Osteoblast (primary cell): Measurements from ENCODE around the gene THRA. TPM values are rescaled to one million over a fixed set of nuclear protein-coding genes. Genes with fewer than 3 reads are reported as not detected.

ENCODE experiments used
- DNase-seq: peaks from one replicate; pipeline ENCODE4 v3.0.0; 2011; ENCODE audit warnings: low spot score, mixed read lengths; ENCODE audit not compliant: insufficient read length; ENCODE audit errors: missing footprints
- H2AFZ ChIP-seq: 2 replicates; pipeline ENCODE4 v1.6.0; 2011; ENCODE audit warnings: mild to moderate bottlenecking, low read length
- H3K27ac ChIP-seq: 2 replicates; pipeline ENCODE4 v1.5.1; 2011; ENCODE audit warnings: mild to moderate bottlenecking, low read depth, low read length, moderate library complexity
- H3K27me3 ChIP-seq: 2 replicates; pipeline ENCODE4 v1.6.0; 2012; ENCODE audit warnings: mild to moderate bottlenecking, control low read depth, inconsistent platforms, low read length, moderate library complexity; ENCODE audit not compliant: insufficient read depth
- H3K36me3 ChIP-seq: 2 replicates; pipeline ENCODE4 v1.5.1; 2011; ENCODE audit warnings: mild to moderate bottlenecking, low read length, control low read depth, moderate library complexity; ENCODE audit not compliant: insufficient read depth
- H3K4me1 ChIP-seq: 2 replicates; pipeline ENCODE4 v1.5.1; 2011; ENCODE audit warnings: mild to moderate bottlenecking, low read length, control low read depth, moderate library complexity; ENCODE audit not compliant: insufficient read depth
- H3K4me2 ChIP-seq: 2 replicates; pipeline ENCODE4 v1.6.0; 2011; ENCODE audit warnings: mild to moderate bottlenecking, low read length; ENCODE audit not compliant: insufficient read depth
- H3K4me3 ChIP-seq: fragments of 200-600 bp; sonication (generic); 3 replicates; pipeline ENCODE4 v1.5.1; 2012; ENCODE audit warnings: mild to moderate bottlenecking, low read length, inconsistent platforms; ENCODE audit not compliant: insufficient read depth
- H3K79me2 ChIP-seq: 2 replicates; pipeline ENCODE4 v1.6.0; 2012; ENCODE audit warnings: mild to moderate bottlenecking, low read length, control low read depth, inconsistent platforms; ENCODE audit not compliant: insufficient read depth
- H3K9me3 ChIP-seq: 2 replicates; pipeline ENCODE4 v1.5.1; 2011; ENCODE audit warnings: low read depth, low read length, control low read depth
- H4K20me1 ChIP-seq: 2 replicates; pipeline ENCODE4 v1.6.0; 2012; ENCODE audit warnings: mild to moderate bottlenecking, low read length, control low read depth; ENCODE audit not compliant: insufficient read depth
- CTCF ChIP-seq: IDR thresholded peaks from 2 replicates; pipeline ENCODE4 v1.5.1; 2011; ENCODE audit warnings: mild to moderate bottlenecking, low read depth, low read length, moderate library complexity; ENCODE audit errors: extremely low read depth
- total RNA-seq: library from RNA; depleted of rRNA; stranded (reverse); fragments of >200 nt; gene quantifications from 2 replicates; pipeline ENCODE4 v1.2.3, GENCODE V29; 2012

Gene THRA
- total RNA-seq, 1 donor = 33.3 TPM

DNA sequence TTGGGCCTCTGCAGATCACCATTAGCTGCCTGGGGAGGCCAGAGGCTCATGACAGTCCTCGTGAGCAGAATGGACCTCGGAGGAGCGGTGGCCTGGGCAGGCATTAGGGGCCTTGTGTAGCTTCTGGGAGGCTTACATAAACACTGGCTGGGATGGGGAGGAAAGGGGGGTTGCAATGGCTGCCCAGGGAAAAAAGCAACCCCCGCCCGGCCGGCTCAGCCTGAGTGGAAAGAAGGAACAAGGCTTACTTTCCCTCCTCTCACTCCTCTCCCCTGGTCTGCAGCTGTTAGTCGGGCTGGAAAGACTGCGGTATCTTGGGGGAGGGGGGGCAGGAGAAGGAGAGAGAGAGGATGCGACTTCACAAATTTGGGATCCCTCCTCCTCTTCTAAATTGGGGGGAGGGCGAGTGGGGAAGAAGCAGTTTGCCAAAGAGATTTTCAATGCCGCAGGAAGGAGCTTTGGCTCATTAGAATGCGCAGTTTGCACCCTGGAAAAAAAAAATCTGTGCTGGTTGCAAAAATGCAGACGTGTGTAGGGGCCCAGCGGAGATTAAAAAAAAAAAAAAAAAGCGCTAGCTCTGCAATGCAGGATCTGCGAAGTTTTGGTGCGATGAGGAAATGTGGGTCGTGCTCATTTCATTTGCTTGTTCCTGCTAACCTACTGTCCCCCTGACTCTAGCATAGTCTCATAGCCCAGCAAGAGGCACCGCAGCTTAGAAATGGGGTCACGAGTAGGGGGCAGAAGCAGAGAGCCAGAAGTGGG lies 44.2 kb downstream of the THRA start:
- Histone ChIP-seq H3K27ac (no peak overlapping the region), H3K27me3 (no peaks in the 10 kb centered on the region), H3K4me2 (no peak overlapping the region), H3K9me3 (no peaks in the 10 kb centered on the region), H3K4me1 (peaks cover 40% of the 10 kb centered on the region), H3K79me2 (no peaks in the 10 kb centered on the region), H4K20me1 (no peaks in the 10 kb centered on the region), H3K36me3 (no peaks in the 10 kb centered on the region), H3K4me3 (no peak overlapping the region), H2AFZ (peak overlapping the region; percentile 75)
- DNase-seq = peak; percentile 51
- TF ChIP-seq CTCF = no peak

- no peaks in the 10 kb centered on the region for H3K79me2 ChIP-seq
- no peak for TF ChIP-seq CTCF
- H2AFZ ChIP-seq = peak overlapping the region; percentile 75
- no peaks in the 10 kb centered on the region for H3K36me3 ChIP-seq
- peak overlapping the region; percentile 76 for H3K4me2 ChIP-seq
- H3K9me3 ChIP-seq = no peaks in the 10 kb centered on the region
- peak overlapping the region; percentile 48 for H3K4me3 ChIP-seq
- peaks cover 48% of the 10 kb centered on the region for H3K4me1 ChIP-seq
- H4K20me1 ChIP-seq = no peaks in the 10 kb centered on the region
- peak overlapping the region; percentile 70 for H3K27ac ChIP-seq
- peak; percentile 14 for DNase-seq
- H3K27me3 ChIP-seq = no peaks in the 10 kb centered on the region
Measured at GRCh38 chr17:40107522-40108174, 44.9 kb downstream of the THRA start.

DNA sequence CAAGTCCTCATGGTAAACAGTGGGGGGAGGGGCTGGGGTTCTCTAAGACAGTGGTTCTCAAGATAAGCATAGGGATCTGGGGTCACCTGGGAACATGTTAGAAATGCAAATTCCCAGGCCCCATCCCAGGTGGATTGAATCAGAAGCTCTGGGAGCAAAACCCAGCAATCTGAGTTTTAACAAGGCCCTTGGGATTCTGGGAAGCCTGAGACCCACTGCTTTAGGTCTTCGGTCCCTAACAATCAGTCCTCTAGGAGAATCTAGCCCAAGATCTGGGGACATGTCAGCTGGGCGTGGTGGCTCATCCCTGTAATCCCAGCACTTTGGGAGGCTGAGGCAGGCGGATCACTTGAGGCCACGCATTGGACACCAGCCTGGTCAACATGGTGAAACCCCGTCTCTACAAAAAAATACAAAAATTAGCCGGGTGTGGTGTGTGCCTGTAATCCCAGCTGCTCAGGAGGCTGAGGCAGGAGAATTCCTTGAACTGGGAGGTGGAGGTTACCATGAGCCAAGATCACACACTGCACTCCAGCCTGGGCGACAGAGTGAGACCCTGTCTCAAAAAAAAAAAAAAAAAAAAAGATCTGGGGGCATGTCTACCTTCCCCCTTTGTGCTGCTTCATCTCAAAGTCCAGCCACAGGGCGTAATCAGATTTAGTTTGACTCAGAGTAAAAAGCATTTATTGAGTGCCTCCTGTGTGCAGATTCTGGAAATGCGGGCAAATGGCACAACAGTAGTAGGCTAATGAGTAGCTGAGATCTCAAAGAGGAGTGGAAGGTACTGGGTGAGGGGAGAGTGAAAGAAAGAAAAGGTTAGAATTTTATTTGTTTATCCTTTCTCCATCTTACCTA lies 46.4 kb downstream of the THRA start:
- Histone ChIP-seq H2AFZ (no peak overlapping the region), H3K79me2 (no peaks in the 10 kb centered on the region), H3K4me1 (peaks cover 62% of the 10 kb centered on the region), H4K20me1 (no peaks in the 10 kb centered on the region), H3K9me3 (no peaks in the 10 kb centered on the region), H3K4me3 (no peak overlapping the region), H3K27me3 (no peaks in the 10 kb centered on the region), H3K27ac (peak overlapping the region; percentile 70), H3K36me3 (no peaks in the 10 kb centered on the region), H3K4me2 (no peak overlapping the region)
- TF ChIP-seq CTCF = peak; percentile 21
- no peak for DNase-seq
